ENCODE measurements around the gene RUNX1.

Gene RUNX1

GRCh38 chr21:35006771-35007170 lies 42.3 kb downstream of the RUNX1 start:
- DNase-seq (ENCODE audit: low spot score): no peak
- no peak for TF ChIP-seq CTCF (IDR thresholded peaks at IDR 0.05; ENCODE audit: extremely low read depth, insufficient read depth, missing control alignments)
- in situ Hi-C loops (cut with MboI; ENCODE audit: low pct_unique_long_range_greater_than_20kb, low sequenced_read_pairs, unreplicated experiment): no loop called here

- TF ChIP-seq CTCF (IDR thresholded peaks at IDR 0.05; ENCODE audit: extremely low read depth, insufficient read depth, missing control alignments): no peak
- no peak for DNase-seq (ENCODE audit: low spot score)
- in situ Hi-C loops (cut with MboI; ENCODE audit: low pct_unique_long_range_greater_than_20kb, low sequenced_read_pairs, unreplicated experiment): no loop called here
Measured at GRCh38 chr21:35006248-35006647, 42.9 kb downstream of the RUNX1 start.

- no peak for DNase-seq (ENCODE audit: low spot score)
- TF ChIP-seq CTCF (IDR thresholded peaks at IDR 0.05; ENCODE audit: extremely low read depth, insufficient read depth, missing control alignments): no peak
- in situ Hi-C loops (cut with MboI; ENCODE audit: low pct_unique_long_range_greater_than_20kb, low sequenced_read_pairs, unreplicated experiment): no loop called here
Measured at GRCh38 chr21:35005560-35006224, 43.4 kb downstream of the RUNX1 start.

GRCh38 chr21:35005077-35005476 lies 44.0 kb downstream of the RUNX1 start:
- in situ Hi-C loops (cut with MboI; ENCODE audit: low pct_unique_long_range_greater_than_20kb, low sequenced_read_pairs, unreplicated experiment): no loop called here
- no peak for TF ChIP-seq CTCF (IDR thresholded peaks at IDR 0.05; ENCODE audit: extremely low read depth, insufficient read depth, missing control alignments)
- DNase-seq (ENCODE audit: low spot score): no peak

- TF ChIP-seq CTCF (IDR thresholded peaks at IDR 0.05; ENCODE audit: extremely low read depth, insufficient read depth, missing control alignments): no peak
- no peak for DNase-seq (ENCODE audit: low spot score)
- in situ Hi-C loops (cut with MboI; ENCODE audit: low pct_unique_long_range_greater_than_20kb, low sequenced_read_pairs, unreplicated experiment): no loop called here
Measured at GRCh38 chr21:35004314-35004713, 44.8 kb downstream of the RUNX1 start.

GRCh38 chr21:35002879-35003722 lies 46.0 kb downstream of the RUNX1 start:
- in situ Hi-C loops (cut with MboI; ENCODE audit: low pct_unique_long_range_greater_than_20kb, low sequenced_read_pairs, unreplicated experiment): no loop called here
- no peak for TF ChIP-seq CTCF (IDR thresholded peaks at IDR 0.05; ENCODE audit: extremely low read depth, insufficient read depth, missing control alignments)
- DNase-seq (ENCODE audit: low spot score): no peak
